GM12864 (cell line): Measurements from ENCODE around the gene ATOSB.
A peak's percentile ranks its signal among the peaks of the same experiment; 100 is the strongest.

ENCODE experiments used
- DNase-seq: peaks from one replicate; pipeline ENCODE4 v3.0.0-alpha.2; 2011; ENCODE audit warnings: low read depth
- H3K4me3 ChIP-seq: 2 replicates; pipeline ENCODE4 v1.5.1; 2011; ENCODE audit warnings: mild to moderate bottlenecking, low read depth, low read length, control low read depth
- CTCF ChIP-seq: IDR thresholded peaks from 2 replicates; pipeline ENCODE4 v1.5.1; 2011; ENCODE audit warnings: low read depth, mild to moderate bottlenecking, moderate library complexity, low read length, control low read depth, inconsistent platforms; ENCODE audit errors: missing control alignments

Gene ATOSB

GRCh38 chr9:35072461-35073278 is 43.0 kb downstream of the ATOSB start, which contains the start of gene VCP:
Gene VCP (minus strand): TSS chr9:35072625. CDS start chr9:35072353, 272 bp downstream.
- peak; percentile 98 for DNase-seq
- no peak for TF ChIP-seq CTCF
- H3K4me3 ChIP-seq = peak within 1 kb of the TSS; percentile 76

- peak; percentile 55 for DNase-seq
- TF ChIP-seq CTCF = peak; percentile 30
- peak overlapping the region; percentile 76 for H3K4me3 ChIP-seq
Measured at GRCh38 chr9:35071814-35072460, 43.7 kb downstream of the ATOSB start.

GRCh38 chr9:35070823-35071813 is 44.5 kb downstream of the ATOSB start:
- TF ChIP-seq CTCF = no peak
- no peak for DNase-seq
- peak overlapping the region; percentile 76 for H3K4me3 ChIP-seq

GRCh38 chr9:35069020-35069419 is 46.6 kb downstream of the ATOSB start:
- H3K4me3 ChIP-seq = 0 out of 2 replicates have a peak overlapping the region, but pooled peaks have one; percentile 11
- TF ChIP-seq CTCF = no peak

GRCh38 chr9:35067056-35067455 is 48.6 kb downstream of the ATOSB start:
- no peak overlapping the region for H3K4me3 ChIP-seq
- no peak for TF ChIP-seq CTCF
- DNase-seq = no peak

More at GRCh38 chr9:35069020-35069419, 46.6 kb downstream of the ATOSB start:
- no peak for DNase-seq

GRCh38 chr9:35060548-35061207 is 55.0 kb downstream of the ATOSB start:
- no peak overlapping the region for H3K4me3 ChIP-seq
- DNase-seq = no peak
- TF ChIP-seq CTCF = no peak
